Type B pancreatic cell (in vitro differentiated cells): ENCODE data around the gene PTPRT. TPM values are rescaled to one million over a fixed set of nuclear protein-coding genes. Genes with fewer than 3 reads are reported as not detected.

Experiments used
- DNase-seq: peaks from one replicate; pipeline ENCODE4 v3.0.0; 2021; ENCODE audit warnings: mixed read lengths; ENCODE audit not compliant: unreplicated experiment; ENCODE audit errors: extremely low spot score
- H3K27ac Mint-ChIP-seq: 2 replicates; pipeline ENCODE4 v1.8.0; 2021; ENCODE audit warnings: mild to moderate bottlenecking, mixed read lengths
- H3K27me3 Mint-ChIP-seq: 2 replicates; pipeline ENCODE4 v1.8.0; 2021; ENCODE audit warnings: mixed read lengths
- H3K36me3 Mint-ChIP-seq: 2 replicates; pipeline ENCODE4 v1.8.0; 2021; ENCODE audit warnings: mixed read lengths
- H3K4me1 Mint-ChIP-seq: one replicate; pipeline ENCODE4 v1.8.0; 2021; ENCODE audit warnings: mixed read lengths; ENCODE audit not compliant: unreplicated experiment
- H3K4me3 Mint-ChIP-seq: 2 replicates; pipeline ENCODE4 v1.8.0; 2021; ENCODE audit warnings: mild to moderate bottlenecking, mixed read lengths
- H3K9me3 Mint-ChIP-seq: 2 replicates; pipeline ENCODE4 v1.8.0; 2021; ENCODE audit warnings: mixed read lengths
- CTCF ChIP-seq: fragments of 200-600 bp; sonication (generic); conservative IDR thresholded peaks from 2 replicates; pipeline ENCODE4 v1.5.0; 2021; ENCODE audit warnings: antibody characterized with exemption, mild to moderate bottlenecking
- total RNA-seq: library from RNA; stranded (reverse); gene quantifications from 2 replicates; pipeline ENCODE4 v1.2.1, GENCODE V29; 2021; ENCODE audit warnings: low replicate concordance

The PTPRT gene
- total RNA-seq, 1 donor from 2014 or later, result 7.0 TPM

GRCh38 chr20:42181064-42181463 is 1008.6 kb downstream of the PTPRT start:
- Mint-ChIP-seq H3K4me3 (no peak overlapping the region), H3K9me3 (no peaks in the 10 kb centered on the region), H3K4me1 (no peaks in the 10 kb centered on the region), H3K36me3 (no peaks in the 10 kb centered on the region), H3K27me3 (peaks cover 11% of the 10 kb centered on the region), H3K27ac (no peak overlapping the region)
- no peak for TF ChIP-seq CTCF
- no peak for DNase-seq

GRCh38 chr20:42179768-42180167 is 1009.9 kb downstream of the PTPRT start:
- H3K4me1 Mint-ChIP-seq, result no peaks in the 10 kb centered on the region
- no peaks in the 10 kb centered on the region for H3K9me3 Mint-ChIP-seq
- no peak for TF ChIP-seq CTCF
- no peak for DNase-seq
- no peak overlapping the region for H3K4me3 Mint-ChIP-seq
- no peak overlapping the region for H3K27ac Mint-ChIP-seq
- H3K36me3 Mint-ChIP-seq, result no peaks in the 10 kb centered on the region
- H3K27me3 Mint-ChIP-seq, result peaks cover 18% of the 10 kb centered on the region

DNA sequence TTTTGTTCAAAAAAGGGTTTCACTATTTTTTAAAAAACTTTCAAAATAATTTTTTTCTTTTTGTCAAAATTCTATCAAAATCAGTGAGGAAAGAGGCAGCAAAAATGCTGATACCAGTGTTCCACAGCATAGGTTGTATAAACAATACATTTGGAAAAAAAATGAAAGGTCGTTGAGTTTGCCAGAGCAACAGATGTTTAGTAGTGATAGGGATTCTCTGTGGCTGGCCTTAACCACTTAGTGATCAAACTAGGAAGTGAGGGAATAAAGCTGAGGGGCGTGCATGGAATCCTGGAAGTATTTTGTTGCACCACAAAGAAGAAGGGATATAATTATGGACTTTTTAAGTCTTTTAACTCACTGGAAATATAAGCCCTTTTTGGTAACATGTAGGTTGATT is 1016.3 kb downstream of the PTPRT start:
- H3K4me3 Mint-ChIP-seq, result no peak overlapping the region
- H3K4me1 Mint-ChIP-seq, result no peaks in the 10 kb centered on the region
- H3K27me3 Mint-ChIP-seq, result peaks cover 21% of the 10 kb centered on the region
- DNase-seq, result no peak
- H3K9me3 Mint-ChIP-seq, result no peaks in the 10 kb centered on the region
- no peaks in the 10 kb centered on the region for H3K36me3 Mint-ChIP-seq
- TF ChIP-seq CTCF, result no peak
- no peak overlapping the region for H3K27ac Mint-ChIP-seq

DNA sequence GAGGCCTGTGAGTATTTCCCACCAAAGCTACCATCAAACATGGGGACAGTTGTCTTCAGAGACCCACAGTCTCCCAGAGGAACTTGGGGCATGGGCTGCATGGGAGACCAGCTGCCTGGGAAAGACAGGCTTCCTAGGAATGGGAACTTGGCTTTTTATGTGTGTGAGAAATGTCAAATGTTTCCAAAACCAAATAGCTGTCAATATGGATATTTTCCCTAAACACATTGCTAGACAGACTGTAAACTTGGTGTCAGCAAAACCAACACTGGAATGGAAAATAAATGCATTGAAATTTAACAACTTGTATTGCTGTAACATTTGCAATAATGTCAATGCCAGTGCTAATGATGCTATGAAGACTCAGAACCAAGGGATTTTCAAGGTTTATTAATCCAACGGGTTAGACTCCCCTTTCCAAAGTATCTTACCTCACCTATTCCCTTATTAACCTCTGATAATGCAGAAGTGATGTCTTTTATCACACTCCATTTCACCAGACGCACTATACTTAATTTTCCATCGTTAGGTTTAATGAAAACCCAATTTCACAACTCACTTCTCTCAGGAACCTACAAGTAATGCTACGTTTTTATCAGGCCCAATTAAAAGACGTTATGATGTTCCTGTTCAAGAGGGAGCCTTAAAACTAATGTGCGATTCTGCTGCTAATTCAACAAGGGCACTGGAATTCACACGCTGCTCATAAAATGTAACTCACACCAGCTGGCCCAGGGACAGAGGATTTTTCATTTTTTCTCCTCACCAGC is 1025.4 kb downstream of the PTPRT start:
- H3K4me1 Mint-ChIP-seq, result no peaks in the 10 kb centered on the region
- H3K9me3 Mint-ChIP-seq, result no peaks in the 10 kb centered on the region
- H3K27ac Mint-ChIP-seq, result no peak overlapping the region
- DNase-seq, result no peak
- H3K4me3 Mint-ChIP-seq, result no peak overlapping the region
- H3K36me3 Mint-ChIP-seq, result no peaks in the 10 kb centered on the region
- H3K27me3 Mint-ChIP-seq, result peaks cover 25% of the 10 kb centered on the region
- TF ChIP-seq CTCF, result no peak

DNA sequence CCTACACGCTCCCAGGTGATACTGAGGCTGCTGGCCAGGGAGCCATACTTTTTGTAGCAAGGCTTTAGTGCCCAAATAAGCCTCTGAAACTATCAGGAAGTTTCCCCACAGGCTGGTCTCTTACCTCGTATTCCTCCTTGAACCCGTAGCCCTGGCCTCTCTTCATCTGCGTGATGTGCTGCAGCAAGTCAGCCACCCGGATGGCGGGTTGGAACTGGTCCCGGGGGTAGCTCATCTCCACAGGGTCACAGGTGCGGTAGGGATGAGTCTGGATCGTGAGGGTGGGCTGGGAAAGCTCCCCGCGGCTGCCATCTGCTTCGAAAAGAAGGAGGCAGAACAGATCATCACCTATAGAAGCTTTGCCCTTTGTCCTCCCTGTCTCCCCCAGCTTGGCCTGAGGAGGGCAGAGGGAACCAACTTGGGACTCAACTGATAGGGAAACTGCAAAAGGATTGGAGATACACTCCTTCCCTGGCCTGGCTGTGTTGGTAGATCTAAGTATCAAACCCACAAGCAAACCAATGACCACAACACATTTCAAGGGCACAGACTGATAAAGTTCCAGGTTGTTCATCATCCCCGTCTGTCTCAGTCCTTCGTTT is 1028.4 kb downstream of the PTPRT start:
- no peak for TF ChIP-seq CTCF
- Mint-ChIP-seq H3K4me3 (no peak overlapping the region), H3K36me3 (no peaks in the 10 kb centered on the region), H3K4me1 (no peaks in the 10 kb centered on the region), H3K9me3 (no peaks in the 10 kb centered on the region), H3K27ac (no peak overlapping the region), H3K27me3 (peaks cover 21% of the 10 kb centered on the region)
- no peak for DNase-seq
